ENCODE measurements around the gene INCA1.
A peak's percentile ranks its signal among the peaks of the same experiment; 100 is the strongest.

INCA1 gene

DNA sequence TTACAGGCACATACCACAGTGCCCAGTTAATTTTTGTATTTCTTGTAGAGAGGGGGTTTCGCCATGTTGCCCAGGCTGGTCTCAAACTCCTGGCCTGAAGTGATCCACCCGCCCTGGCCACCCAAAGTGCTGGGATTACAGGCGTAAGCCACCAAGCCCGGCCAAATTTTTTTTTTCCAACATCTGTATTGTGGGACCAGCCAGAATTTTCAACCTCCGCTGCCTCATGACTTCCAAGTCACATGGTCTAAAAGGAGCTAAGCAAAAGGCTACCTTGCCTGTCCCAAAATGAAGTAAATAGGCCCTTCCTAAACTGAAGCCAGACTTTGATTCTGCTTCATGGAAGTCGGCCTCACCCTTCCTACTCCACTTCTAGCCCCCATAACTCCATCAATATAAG, 25.5 kb downstream of the INCA1 start:
- DNase-seq (ENCODE audit: low spot score), result no peak

DNA sequence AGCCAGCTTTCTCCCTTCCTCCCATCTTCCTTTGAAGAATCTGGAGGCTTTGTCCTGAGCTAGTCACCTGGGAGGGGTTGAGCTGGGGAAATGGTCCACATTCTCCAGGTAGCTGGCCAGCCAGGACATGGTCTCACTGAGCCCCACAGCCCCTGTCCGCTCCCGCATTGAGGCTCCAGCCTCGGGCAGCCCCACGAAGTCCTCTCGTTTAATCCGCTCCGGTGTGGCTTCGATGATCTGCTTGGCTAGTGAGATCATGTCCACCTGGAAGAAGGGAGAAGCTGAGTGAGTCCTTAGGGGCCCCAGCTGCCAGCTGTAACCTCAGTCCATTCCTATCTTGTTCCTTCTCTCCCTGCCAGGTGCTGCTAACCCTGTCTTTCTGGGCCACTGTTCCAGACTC, 27.0 kb downstream of the INCA1 start:
- no peak for DNase-seq (ENCODE audit: low spot score)

DNA sequence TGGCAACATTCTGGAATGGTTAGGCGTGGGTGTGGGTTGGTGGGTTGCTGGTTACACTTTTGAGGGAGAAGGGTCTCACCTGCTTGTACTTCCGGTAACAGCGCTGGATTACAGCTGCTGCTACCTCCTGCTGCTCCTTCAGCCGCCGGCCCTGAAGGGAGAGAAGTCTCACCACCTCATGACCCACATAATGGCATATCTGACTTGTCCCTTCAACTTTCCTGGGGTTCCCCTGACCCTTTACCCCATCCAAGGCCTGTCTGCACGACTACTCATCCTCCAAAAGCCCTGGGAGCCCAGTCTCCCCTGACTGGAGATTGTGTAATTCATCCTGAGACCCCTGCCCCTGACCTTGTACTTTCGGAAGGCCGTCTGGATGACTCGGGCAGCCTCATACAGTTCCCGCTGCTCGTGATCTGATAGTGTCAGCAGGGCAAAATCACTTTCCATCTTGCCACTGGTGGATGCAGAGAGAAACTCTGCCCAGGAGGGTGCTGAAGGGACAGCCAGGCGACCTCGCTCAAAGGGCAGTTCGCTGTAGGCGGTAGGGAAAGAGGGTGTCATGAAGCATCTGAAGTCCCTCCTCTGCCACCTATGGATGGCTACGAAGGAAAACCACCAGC, 27.7 kb downstream of the INCA1 start:
- no peak for DNase-seq (ENCODE audit: low spot score)

DNA sequence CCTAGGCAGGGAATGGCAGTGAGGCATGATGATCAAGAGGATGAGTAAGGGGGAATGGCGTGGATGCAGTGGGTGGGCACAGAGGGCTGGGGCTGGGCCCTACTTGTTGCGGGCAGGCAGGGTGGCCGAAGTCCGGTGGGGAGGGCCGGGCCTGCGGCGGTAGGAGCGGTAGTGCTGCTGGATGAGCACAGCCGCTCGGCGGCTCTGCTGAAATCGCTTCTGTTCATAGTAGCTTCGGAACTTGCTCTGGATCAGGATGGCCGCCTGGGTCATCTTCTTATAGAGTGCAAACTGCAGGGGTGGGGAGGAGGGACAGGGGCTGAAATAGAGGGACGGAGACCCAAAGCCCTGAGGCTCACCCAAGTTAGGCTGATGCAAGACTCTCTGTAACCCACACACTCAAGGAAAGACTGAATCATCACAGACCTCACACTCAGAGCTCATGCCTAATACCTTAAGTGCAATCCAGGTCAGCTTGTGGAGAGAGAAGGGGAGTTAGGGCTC, 28.2 kb downstream of the INCA1 start:
- DNase-seq (ENCODE audit: low spot score), result no peak

DNA sequence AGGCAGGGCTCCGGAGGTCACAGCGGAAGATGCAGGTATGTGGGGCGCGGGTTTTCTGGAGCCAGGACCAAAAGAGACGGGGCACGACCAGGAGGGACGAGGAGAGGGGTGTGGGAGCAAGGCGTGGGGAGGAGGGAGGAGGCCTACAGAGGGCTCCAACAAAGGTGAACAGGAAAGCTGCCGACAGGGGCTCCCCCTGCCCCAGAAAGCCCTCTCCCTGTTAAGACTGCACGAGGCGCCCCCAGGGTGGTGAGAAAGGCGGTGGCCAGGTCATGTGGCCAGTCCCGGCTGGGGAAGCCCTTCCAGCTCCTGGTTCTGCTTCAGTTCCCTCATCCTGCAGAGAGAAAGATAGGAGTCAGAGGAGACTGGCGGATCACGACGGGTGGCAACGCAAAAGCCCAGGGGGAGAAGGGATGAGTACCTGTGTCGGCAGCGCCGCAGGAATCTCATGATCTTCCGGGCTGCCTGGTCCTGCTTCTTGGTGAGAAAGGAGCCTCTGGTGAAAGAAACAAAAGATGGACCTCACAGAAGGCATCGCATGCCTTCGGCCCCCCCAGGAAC, 28.8 kb downstream of the INCA1 start:
- no peak for DNase-seq (ENCODE audit: low spot score)

DNA sequence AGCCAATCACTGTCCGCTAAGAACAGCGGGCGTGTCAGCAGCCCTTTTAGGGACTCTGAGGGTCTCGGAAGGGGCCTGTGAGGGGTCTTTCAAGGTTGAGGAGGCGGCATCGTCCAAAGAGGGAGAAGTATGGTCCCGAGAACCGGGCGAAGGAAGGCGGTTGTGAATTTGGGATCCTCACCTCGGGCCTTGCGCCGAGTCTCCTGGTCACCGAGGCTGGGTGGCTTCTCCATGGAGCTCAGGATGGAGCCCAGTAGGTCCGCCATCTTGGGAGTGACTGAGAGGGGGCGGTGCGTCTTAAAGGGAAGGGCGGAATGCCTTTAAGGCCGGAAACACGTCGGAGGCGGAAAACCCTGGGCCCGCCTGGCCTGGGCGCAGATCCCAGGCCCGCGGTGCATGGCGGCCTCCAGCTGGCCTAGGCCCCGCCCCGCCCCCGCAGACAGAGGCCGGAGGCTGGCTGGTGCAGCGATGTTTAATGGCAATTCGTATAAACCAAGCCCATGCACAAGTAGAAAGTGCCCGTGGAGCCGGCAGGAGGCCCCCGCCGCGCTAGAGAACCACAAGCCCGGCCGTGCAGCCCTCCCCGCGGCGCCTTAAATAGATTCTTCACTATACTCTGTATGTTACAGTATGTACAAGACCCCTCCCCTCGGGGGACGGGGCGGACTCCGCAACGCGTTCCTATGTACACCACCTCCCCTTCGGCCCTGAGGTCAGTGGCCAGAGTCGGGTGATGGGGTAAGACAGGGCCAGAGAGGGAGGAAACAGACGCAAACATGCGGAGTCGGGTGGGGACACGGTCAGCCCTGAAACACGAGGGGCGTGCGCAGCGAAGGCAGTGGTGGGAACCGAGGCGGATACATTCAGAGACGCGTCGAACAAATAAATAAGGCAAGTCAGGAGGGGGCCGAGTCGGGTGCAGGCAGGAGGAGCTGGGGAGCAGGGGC, 29.5 kb downstream of the INCA1 start, which contains the start of gene SPAG7:
Gene SPAG7, minus strand, starts transcription at position 279 of the 947 bp plus-strand sequence. Its CDS starts 13 bp downstream, at position 266.
- peak; percentile 97 for DNase-seq (ENCODE audit: low spot score)

DNA sequence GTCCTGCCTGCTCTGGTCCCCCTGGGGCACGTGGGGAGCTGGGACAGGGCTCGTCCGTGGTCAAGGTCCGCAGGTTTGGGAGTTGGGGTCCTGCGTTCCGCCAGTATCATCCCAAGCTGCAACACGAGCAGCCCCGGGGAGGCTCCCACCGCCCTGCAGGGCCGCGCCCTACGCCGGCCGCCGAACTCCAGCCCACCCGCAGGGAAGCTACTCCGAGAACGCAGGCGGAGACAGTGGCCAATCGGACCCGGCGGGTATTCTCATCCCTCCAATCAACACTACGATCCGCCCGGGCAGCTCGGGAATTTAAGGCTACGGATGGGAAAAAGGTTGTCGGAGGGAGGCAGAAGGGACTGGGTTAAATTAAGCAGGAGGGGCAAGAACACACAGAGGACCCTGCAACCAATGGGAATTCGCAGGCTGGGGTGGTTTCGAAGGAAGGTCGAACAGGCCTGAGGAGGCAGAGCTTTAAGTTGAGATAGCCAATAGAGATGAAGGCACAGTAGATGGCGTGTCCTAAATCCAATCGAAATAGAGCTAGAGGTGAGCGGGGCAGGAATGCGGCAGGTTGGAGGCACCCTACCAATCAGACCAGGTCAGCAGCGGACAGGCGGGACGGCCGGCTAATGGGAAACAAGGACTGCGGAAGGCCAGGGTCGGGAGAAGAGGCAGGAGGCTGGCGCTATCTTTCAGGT, 30.3 kb downstream of the INCA1 start:
- DNase-seq (ENCODE audit: low spot score), result peak; percentile 99

DNA sequence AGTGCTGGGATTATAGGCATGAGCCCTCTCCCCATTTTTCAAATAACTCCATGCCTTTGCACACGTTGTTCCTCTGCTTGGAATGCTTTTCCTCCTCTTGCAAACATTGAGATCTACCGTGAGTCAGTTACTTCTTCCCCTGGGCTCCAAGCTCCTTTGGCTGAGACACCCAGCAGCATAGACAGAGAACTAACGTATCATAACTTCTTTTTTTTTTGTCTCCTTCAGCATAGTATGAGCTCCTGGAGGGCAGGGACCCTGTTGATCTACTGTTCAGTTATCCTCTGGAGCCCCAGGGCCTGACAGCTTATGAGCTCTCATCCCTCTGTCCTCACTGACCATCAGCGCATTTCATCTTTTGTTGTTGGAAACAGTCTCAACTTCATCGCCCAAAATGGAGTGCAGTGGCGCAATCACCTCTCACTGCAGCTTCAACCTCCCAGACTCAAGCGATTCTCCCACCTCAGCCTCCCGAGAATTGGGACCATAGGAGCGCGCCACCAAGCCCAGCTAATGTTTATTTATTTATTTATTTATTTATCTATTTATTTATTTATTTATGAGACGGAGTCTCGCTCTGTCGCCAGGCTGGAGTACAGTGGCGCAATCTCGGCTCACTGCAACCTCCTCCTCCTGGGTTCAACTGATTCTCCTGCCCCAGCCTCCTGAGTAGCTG, 31.9 kb downstream of the INCA1 start:
- DNase-seq (ENCODE audit: low spot score), result no peak

DNA sequence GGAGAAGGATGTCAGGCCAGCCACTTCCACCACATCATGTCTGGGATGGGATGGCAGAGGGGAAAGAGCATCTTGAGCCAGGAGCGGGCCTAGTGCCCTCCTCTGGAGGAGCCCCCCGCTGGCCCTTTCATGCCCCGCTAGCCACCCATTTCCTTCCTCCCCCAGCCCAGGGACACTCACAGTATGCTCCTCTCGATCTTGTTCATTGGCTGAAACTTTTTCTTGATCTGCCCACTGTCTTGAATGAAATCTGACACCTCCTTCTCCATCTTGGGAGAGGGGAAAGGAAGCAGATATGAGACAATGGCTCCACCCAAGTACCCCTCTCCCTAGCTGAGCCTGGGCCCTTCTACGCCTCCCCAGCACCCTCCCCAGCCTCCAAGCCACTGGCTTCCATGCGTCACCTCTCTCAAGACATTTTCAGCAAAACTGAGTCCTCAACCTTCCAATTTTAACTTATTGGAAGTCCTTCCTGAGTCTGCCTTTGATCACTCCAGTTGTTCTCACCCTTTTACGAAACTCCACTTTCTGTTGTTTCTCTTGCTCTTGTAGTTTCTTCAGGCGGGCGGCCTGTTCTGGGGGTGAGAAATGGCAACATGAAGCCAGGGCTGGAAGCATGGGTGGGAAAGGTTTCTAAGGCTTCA, 36.9 kb downstream of the INCA1 start:
- DNase-seq (ENCODE audit: low spot score), result no peak

DNA sequence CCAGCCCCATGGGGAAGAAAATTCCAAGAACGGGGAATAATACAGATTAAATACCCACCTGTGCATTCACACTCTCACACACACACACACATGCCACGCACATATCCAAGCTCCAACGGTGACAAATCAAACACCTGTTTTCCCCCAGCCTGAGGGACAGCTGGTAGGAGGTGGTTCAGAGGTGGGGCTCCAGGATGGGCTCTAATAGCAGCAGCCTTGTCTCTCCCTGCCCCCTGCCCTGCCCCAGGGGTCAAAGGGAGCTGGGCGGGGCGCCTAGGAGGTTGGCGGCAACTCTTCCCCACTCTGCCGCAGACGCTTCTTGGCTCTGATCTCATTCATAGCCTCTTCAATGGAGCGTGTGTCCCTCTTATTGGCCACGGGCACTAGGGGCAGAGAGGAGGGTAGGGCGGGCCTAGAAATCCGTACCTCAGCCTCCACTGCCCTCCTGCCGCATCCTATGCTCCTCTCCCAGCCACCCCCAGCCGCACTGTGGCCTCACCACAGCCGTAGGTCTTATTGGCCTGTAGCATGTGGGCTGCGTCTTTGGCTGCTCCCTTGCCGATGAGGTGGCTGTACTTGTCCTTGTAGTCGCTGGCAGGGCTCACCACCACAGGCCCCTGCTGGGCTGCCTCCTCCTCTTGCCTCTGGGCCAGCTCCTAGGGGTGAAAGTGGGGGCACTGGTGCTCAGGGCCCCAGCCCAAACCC, 37.9 kb downstream of the INCA1 start:
- no peak for DNase-seq (ENCODE audit: low spot score)

DNA sequence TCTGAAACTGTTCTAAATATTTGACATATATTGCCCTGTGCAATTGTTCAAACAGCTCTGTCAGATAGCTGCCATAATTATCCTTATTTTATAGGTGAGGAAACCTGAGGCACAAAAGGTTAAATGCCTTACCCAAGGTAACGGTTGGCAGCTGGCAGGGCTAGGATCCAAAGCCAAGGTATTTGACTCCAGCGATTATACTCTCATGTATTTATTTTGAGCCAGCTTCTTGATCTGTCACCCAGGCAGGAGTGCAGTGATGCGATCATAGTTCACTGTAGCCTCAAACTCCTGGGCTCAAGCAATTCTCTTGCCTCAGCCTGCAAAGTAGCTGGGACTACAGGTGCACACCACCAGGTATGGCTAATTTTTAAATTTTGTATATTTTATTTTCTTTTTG, 39.2 kb downstream of the INCA1 start:
- no peak for DNase-seq (ENCODE audit: low spot score)

DNA sequence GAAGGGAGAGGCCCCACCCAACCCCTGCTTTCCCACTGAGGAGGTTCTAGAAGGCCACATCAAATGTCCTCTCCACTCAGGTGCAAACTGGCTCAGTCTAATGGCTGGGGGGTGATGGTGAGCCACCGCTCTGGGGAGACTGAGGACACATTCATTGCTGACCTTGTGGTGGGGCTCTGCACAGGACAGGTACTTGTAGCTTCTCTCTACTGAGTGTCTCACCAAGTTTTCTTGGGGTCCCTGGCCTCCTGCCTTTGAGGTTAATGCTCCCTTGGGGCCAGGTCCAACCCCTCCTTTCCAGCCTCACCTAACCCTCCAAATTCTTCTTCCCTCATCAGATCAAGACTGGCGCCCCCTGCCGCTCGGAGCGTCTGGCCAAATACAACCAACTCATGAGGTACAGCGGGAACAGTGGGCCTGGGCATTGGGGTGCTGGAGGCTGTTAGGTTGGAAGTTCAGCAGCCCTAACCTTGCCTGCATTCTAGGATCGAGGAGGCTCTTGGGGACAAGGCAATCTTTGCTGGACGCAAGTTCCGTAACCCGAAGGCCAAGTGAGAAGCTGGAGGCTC, 40.7 kb downstream of the INCA1 start:
- DNase-seq (ENCODE audit: low spot score), result no peak

DNA sequence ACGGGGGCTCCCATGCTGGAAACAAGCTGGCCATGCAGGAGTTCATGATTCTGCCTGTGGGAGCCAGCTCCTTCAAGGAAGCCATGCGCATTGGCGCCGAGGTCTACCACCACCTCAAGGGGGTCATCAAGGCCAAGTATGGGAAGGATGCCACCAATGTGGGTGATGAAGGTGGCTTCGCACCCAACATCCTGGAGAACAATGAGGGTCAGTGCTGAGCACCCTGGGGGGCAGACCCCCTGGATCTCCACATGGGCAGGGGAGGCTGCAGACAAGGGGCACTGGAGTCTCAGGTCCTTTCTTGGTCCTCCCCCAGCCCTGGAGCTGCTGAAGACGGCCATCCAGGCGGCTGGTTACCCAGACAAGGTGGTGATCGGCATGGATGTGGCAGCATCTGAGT, 42.2 kb downstream of the INCA1 start:
- no peak for DNase-seq (ENCODE audit: low spot score)

DNA sequence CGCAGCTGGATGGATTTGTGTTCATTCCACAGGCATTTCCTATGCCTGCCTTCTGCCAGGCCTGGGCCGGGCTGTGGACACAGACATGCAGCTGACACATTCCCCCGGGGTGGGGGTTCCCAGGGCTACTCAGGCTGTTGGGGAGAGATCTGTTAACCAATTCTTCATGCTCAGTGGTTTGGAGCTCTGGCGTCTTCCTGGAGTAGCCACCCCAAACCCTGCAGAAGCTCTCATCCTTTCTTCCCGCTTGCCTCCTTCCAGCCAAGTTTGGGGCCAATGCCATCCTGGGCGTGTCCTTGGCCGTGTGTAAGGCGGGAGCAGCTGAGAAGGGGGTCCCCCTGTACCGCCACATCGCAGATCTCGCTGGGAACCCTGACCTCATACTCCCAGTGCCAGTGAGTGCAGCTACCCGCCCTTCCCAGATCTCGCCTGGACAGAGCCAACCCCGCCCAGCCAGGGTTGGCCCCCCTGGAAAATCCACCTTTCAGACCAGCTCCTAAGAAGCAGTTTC, 43.8 kb downstream of the INCA1 start:
- DNase-seq (ENCODE audit: low spot score), result no peak

DNA sequence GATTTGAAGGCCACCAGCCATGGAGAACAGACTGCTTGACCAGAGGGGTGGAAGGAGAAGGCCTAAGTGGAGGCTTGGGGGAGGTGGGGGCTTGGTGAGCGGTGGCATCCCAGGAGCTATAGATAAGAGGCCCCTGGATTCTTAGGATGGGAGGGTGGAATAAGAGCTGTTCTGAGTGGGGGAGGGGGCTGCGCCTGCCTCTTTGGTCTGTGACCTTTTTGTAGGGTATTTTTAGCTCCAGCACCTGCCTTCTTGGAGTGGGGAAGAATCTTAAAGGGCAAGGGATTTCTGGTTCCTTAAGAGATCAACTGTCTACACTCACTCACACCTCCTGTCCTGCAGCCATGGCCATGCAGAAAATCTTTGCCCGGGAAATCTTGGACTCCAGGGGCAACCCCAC, 45.8 kb downstream of the INCA1 start:
- DNase-seq (ENCODE audit: low spot score), result no peak

DNA sequence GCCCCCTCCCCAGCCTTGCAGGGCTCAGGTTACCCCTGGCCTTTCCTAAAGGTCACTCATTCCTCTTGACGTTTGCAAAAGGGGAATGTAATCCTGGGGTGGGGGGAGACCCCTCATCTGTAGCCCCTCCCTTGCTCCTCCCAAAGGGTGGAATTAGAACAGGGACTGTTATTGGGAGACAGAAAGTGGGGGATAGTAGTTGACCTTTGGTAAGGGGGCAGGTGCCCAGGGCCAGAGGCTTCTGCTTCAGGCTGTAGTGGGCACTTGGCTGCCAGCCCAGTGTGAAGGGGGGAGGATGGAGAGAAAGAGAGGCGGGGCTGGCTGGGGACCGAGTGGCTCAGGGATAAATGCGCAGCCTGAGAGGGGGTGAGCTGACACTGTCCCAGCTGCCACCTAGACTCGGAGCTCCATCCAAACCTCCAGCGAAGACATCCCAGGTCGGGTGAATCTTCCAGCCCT, 46.5 kb downstream of the INCA1 start, which contains the start of gene ENO3:
Gene ENO3, plus strand, starts transcription at position 374 of the 459 bp plus-strand sequence. CDS start 711 bp downstream, outside the sequence.
- DNase-seq (ENCODE audit: low spot score), result no peak

DNA sequence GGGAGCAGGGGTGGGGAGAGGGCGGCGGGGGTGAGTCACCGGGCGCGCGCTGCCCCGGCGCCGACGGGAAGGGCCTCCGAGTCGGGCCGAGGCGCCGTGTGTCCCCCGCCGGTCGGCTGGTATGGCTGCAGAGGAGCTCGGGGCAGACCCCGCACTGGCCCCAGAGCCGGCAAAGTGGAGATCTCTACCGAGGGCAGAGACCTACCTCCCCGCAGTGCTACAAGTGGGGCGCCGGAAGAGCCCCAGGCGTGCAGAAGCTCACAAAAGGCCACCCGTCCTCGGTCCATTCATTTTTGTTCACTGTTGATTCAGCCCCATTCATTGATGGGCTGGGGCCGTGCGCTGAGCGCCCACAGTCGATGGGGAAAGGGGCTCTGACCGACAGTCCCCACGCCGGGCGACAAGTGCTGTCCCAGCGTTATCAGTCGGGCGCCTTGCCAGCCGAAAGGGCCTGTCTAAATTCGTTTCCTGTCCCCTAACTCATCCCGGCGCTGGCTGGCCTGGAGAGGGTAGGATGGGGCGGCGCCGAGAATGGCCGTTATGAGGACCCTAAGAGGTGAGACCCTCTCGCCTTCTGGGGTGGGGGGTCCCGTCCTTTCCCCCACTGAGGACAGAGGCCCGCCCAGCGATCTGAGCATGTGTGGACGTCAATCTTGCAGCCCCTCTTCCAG, 47.1 kb downstream of the INCA1 start:
- DNase-seq (ENCODE audit: low spot score), result no peak

DNA sequence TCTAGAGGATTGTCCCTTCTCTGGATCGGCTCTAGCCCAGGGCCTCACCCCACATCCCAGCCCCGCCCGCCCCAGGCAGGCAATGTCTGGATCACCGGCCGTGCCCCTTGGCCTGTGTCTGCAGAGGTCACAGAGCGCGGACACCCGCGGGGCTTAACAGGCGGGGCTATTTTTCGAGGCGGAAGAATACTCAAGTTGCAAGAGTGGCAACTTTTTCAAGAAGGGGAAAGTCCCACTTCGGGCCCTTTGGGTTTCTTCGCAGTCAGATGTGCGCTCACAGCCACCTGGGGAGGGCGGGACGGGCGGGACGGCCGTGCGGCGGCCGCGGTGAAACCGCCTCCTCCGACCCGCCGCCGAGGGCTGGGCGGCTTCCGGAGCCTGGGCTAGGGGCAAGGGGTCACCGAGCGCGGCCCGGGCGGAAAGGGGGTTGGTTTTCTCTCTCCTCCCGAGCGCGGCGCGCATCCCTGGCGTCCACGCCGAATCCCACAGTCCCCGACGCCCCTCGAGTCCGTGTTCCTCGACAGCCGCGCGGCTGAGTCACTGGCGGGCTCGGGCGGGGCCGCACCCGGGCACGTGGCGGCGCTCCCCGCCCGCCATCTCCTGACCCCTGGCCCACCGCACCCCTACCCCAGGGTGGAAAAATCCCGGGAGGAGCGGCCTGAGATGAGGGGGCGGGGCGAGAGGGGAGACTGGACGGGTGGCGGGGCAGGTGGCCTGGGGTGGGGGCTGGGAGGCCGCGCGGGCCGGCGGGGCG, 47.8 kb downstream of the INCA1 start:
- DNase-seq (ENCODE audit: low spot score), result no peak
